ENCODE data around the gene IGSF5. TPM values are rescaled to one million over a fixed set of nuclear protein-coding genes. Genes with fewer than 3 reads are reported as not detected.
"Not testable (repeated sequence)": the region's sequence is repeated elsewhere in the genome, so short reads cannot be mapped to it uniquely, and the experiment has no call there.

IGSF5 gene
- total RNA-seq (2021) (not detected in 2 replicates), Bru-seq, nascent RNA (percentile 6 among the genes with signal in this experiment), BruChase-seq, experiment 1, labeled RNA remaining after a 2-hour chase (percentile 9 among the genes with signal in this experiment), BruChase-seq, experiment 2, labeled RNA remaining after a 6-hour chase (percentile 9 among the genes with signal in this experiment)
- long read RNA-seq = 0 reads

- H3K4me3 ChIP-seq (ENCODE audit: low read depth, low read length, poor library complexity, severe bottlenecking); POLR2A ChIA-PET (ENCODE audit: low non-redundant PET); H3K27me3 ChIP-seq (replicated peaks; ENCODE audit: insufficient read depth, low read depth, low read length, poor library complexity); H3K4me1 ChIP-seq (ENCODE audit: insufficient read depth, low read length, poor library complexity, severe bottlenecking); H3K36me3 ChIP-seq (ENCODE audit: insufficient read depth, low read length, poor library complexity, severe bottlenecking); DNase-seq (ENCODE audit: low spot score); BruUV-seq (replicated peaks); H3K27ac ChIP-seq (ENCODE audit: low read depth, low read length, poor library complexity, severe bottlenecking); CTCF ChIA-PET; intact Hi-C loops (cut with micrococcal nuclease; ENCODE audit: unreplicated experiment); H3K9me3 ChIP-seq (ENCODE audit: low read depth, low read length, poor library complexity, severe bottlenecking): not testable (repeated sequence)
Measured at GRCh38 chr21:39744883-39745282, at the start of gene IGSF5. TSS of gene IGSF5 (plus strand) at chr21:39745183. CDS start at chr21:39745510, 327 bp downstream.

- no peak overlapping the region for H3K27ac ChIP-seq (ENCODE audit: low read depth, low read length, poor library complexity, severe bottlenecking)
- H3K9me3 ChIP-seq (ENCODE audit: low read depth, low read length, poor library complexity, severe bottlenecking) = no peaks in the 10 kb centered on the region
- intact Hi-C loops (cut with micrococcal nuclease; ENCODE audit: unreplicated experiment) = no loop called here
- no peaks in the 10 kb centered on the region for H3K4me1 ChIP-seq (ENCODE audit: insufficient read depth, low read length, poor library complexity, severe bottlenecking)
- CTCF ChIA-PET = no interaction called here
- TF ChIP-seq EZH2 (IDR thresholded peaks at IDR 0.05; ENCODE audit: borderline replicate concordance, low read depth, low read length, poor library complexity, severe bottlenecking) = no peak
- TF ChIP-seq CTCF (conservative IDR thresholded peaks at IDR 0.05; ENCODE audit: low read depth, low read length) = no peak
- POLR2A ChIA-PET (ENCODE audit: low non-redundant PET) = no interaction called here
- no peaks in the 10 kb centered on the region for H3K36me3 ChIP-seq (ENCODE audit: insufficient read depth, low read length, poor library complexity, severe bottlenecking)
- no peak overlapping the region for H3K4me3 ChIP-seq (ENCODE audit: low read depth, low read length, poor library complexity, severe bottlenecking)
- no TSS peak for BruUV-seq (replicated peaks)
- no peak for DNase-seq (ENCODE audit: low spot score)
- H3K27me3 ChIP-seq (replicated peaks; ENCODE audit: insufficient read depth, low read depth, low read length, poor library complexity) = no peaks in the 10 kb centered on the region
Measured at GRCh38 chr21:39696196-39696595, 48.8 kb upstream of the IGSF5 start.

GRCh38 chr21:39696618-39697017, 48.4 kb upstream of the IGSF5 start:
- intact Hi-C loops (cut with micrococcal nuclease; ENCODE audit: unreplicated experiment) = no loop called here
- ChIA-PET POLR2A (ENCODE audit: low non-redundant PET) (no interaction called here), CTCF (no interaction called here)
- no peaks in the 10 kb centered on the region for H3K9me3 ChIP-seq (ENCODE audit: low read depth, low read length, poor library complexity, severe bottlenecking)
- no peak overlapping the region for H3K27ac ChIP-seq (ENCODE audit: low read depth, low read length, poor library complexity, severe bottlenecking)
- H3K4me3 ChIP-seq (ENCODE audit: low read depth, low read length, poor library complexity, severe bottlenecking) = no peak overlapping the region
- no peaks in the 10 kb centered on the region for H3K36me3 ChIP-seq (ENCODE audit: insufficient read depth, low read length, poor library complexity, severe bottlenecking)
- no TSS peak for BruUV-seq (replicated peaks)
- H3K4me1 ChIP-seq (ENCODE audit: insufficient read depth, low read length, poor library complexity, severe bottlenecking) = no peaks in the 10 kb centered on the region
- H3K27me3 ChIP-seq (replicated peaks; ENCODE audit: insufficient read depth, low read depth, low read length, poor library complexity) = no peaks in the 10 kb centered on the region
- DNase-seq (ENCODE audit: low spot score) = no peak
- TF ChIP-seq EZH2 (IDR thresholded peaks at IDR 0.05; ENCODE audit: borderline replicate concordance, low read depth, low read length, poor library complexity, severe bottlenecking) (no peak), CTCF (conservative IDR thresholded peaks at IDR 0.05; ENCODE audit: low read depth, low read length) (no peak)

- no peak overlapping the region for H3K4me3 ChIP-seq (ENCODE audit: low read depth, low read length, poor library complexity, severe bottlenecking)
- DNase-seq (ENCODE audit: low spot score) = no peak
- TF ChIP-seq EZH2 (IDR thresholded peaks at IDR 0.05; ENCODE audit: borderline replicate concordance, low read depth, low read length, poor library complexity, severe bottlenecking) (no peak), CTCF (conservative IDR thresholded peaks at IDR 0.05; ENCODE audit: low read depth, low read length) (no peak)
- intact Hi-C loops (cut with micrococcal nuclease; ENCODE audit: unreplicated experiment) = no loop called here
- CTCF ChIA-PET = no interaction called here
- no peak overlapping the region for H3K27ac ChIP-seq (ENCODE audit: low read depth, low read length, poor library complexity, severe bottlenecking)
- BruUV-seq (replicated peaks) = no TSS peak
- no peaks in the 10 kb centered on the region for H3K36me3 ChIP-seq (ENCODE audit: insufficient read depth, low read length, poor library complexity, severe bottlenecking)
- POLR2A ChIA-PET (ENCODE audit: low non-redundant PET) = no interaction called here
- no peaks in the 10 kb centered on the region for H3K27me3 ChIP-seq (replicated peaks; ENCODE audit: insufficient read depth, low read depth, low read length, poor library complexity)
- no peaks in the 10 kb centered on the region for H3K4me1 ChIP-seq (ENCODE audit: insufficient read depth, low read length, poor library complexity, severe bottlenecking)
- no peaks in the 10 kb centered on the region for H3K9me3 ChIP-seq (ENCODE audit: low read depth, low read length, poor library complexity, severe bottlenecking)
Measured at GRCh38 chr21:39700318-39700717, 44.7 kb upstream of the IGSF5 start.
